Stomach (tissue), 4 donors: ENCODE data around the gene TAB2.

ENCODE experiments used
- EP300 ChIP-seq: sonication (generic); formaldehyde crosslinking; IDR thresholded peaks from one replicate; pipeline ENCODE4 v1.6.1; 2017; ENCODE audit warnings: antibody characterized with exemption
- TF ChIP-seq, protein P1 (sequence below), 7 experiments: fragments of 450-650 bp in 4 of 7; fragments of 200-600 bp in 3 of 7; sonication (generic) in 3 of 7; IDR thresholded peaks; one replicate each; pipeline ENCODE4 v1.5.1; 2016 to 2019; ENCODE audit warnings: antibody characterized with exemption in 7 of 7, control low read depth in 2 of 7, mild to moderate bottlenecking in 1 of 7

DNA sequence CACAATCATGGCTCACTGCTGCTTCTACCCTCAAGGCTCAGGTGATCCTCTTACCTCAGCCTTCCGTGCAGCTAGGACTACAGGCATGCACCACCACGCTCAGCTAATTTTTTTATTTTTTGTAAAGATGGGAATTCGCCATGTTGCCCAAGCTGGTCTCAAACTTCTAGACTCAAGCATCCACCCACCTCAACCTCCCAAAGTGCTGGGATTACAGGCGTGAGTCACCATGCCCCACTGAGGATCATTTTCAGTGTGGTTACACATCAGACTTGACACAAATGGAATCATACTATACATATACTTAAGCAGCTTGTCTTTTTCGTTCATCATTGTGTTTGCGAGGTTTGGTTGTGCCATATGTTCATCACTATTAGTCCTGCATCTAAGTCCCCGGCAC, 140.7 kb downstream of the TAB2 start:
- TF ChIP-seq, protein P1, sequence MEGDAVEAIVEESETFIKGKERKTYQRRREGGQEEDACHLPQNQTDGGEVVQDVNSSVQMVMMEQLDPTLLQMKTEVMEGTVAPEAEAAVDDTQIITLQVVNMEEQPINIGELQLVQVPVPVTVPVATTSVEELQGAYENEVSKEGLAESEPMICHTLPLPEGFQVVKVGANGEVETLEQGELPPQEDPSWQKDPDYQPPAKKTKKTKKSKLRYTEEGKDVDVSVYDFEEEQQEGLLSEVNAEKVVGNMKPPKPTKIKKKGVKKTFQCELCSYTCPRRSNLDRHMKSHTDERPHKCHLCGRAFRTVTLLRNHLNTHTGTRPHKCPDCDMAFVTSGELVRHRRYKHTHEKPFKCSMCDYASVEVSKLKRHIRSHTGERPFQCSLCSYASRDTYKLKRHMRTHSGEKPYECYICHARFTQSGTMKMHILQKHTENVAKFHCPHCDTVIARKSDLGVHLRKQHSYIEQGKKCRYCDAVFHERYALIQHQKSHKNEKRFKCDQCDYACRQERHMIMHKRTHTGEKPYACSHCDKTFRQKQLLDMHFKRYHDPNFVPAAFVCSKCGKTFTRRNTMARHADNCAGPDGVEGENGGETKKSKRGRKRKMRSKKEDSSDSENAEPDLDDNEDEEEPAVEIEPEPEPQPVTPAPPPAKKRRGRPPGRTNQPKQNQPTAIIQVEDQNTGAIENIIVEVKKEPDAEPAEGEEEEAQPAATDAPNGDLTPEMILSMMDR (IDR thresholded peaks at IDR 0.05) = no peak
- TF ChIP-seq EP300 = no peak
